ENCODE measurements around the gene INTS1.

The INTS1 gene

DNA sequence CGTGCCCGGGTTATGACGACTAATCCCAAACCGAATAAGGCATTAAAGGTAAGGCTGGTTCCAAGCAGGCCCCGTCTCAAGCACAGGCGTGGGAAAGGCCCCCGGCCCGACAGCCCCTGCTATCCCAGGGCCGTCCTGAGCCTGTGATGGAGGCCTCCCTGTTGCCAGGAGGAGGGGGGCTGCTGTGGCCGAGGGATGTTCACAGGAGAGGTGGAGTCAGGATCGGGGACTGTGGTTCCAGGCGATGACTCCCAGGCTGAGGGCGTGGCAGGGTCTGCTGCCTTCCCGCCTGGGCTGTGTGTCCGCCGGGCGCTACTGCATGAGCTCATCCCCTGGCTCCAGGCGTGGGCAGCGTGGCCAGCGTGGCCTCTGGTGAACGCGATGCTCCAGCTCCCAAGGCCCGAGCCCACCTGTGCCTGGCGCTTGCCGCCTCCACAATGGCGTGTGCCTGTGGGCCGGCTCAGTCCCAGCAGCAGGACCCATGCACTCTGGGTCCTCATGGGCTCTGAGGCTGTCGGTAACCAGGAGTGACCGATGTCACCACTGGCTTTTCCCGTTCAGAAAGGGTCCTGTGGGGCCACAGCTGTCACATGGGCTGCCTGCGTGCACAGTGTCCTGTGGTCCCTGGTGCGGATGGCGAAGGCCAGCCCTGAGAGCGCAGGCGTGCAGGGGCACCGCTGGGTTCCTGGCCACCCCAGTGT is 35.1 kb upstream of the INTS1 start:
- no peak overlapping the region for H3K4me3 ChIP-seq (IDR thresholded peaks at IDR 0.05; ENCODE audit: insufficient read depth, low read depth, low read length)
- no peak overlapping the region for H3K27ac ChIP-seq
- no peak for TF ChIP-seq CTCF (conservative IDR thresholded peaks at IDR 0.05; ENCODE audit: low read depth, low read length)
- no peaks in the 10 kb centered on the region; the same call in 1 of the 2 replicates for H4K20me1 ChIP-seq (ENCODE audit: insufficient read depth)
- peaks cover 37% of the 10 kb centered on the region; the same call in 1 of the 2 replicates for H3K79me2 ChIP-seq (ENCODE audit: insufficient read depth, low read depth)
- no peaks in the 10 kb centered on the region; the same call in 1 of the 2 replicates for H3K36me3 ChIP-seq (ENCODE audit: insufficient read depth)
- H3K4me2 ChIP-seq = no peak overlapping the region
- H2AFZ ChIP-seq (ENCODE audit: low read depth) = no peak overlapping the region
- no peaks in the 10 kb centered on the region for H3K4me1 ChIP-seq (ENCODE audit: low read depth, poor library complexity, severe bottlenecking)
- H3K27me3 ChIP-seq (ENCODE audit: insufficient read depth, low read depth) = no peaks in the 10 kb centered on the region
- H3K9ac ChIP-seq = no peak overlapping the region

GRCh38 chr7:1538544-1539180 is 34.5 kb upstream of the INTS1 start:
- no peaks in the 10 kb centered on the region; the same call in 1 of the 2 replicates for H3K36me3 ChIP-seq (ENCODE audit: insufficient read depth)
- H3K79me2 ChIP-seq (ENCODE audit: insufficient read depth, low read depth) = peaks cover 44% of the 10 kb centered on the region; the same call in 1 of the 2 replicates
- H4K20me1 ChIP-seq (ENCODE audit: insufficient read depth) = no peaks in the 10 kb centered on the region; the same call in 1 of the 2 replicates
- no peak overlapping the region for H3K27ac ChIP-seq
- no peak overlapping the region for H3K4me3 ChIP-seq (IDR thresholded peaks at IDR 0.05; ENCODE audit: insufficient read depth, low read depth, low read length)
- H3K4me1 ChIP-seq (ENCODE audit: low read depth, poor library complexity, severe bottlenecking) = no peaks in the 10 kb centered on the region
- no peak overlapping the region for H3K9ac ChIP-seq
- H2AFZ ChIP-seq (ENCODE audit: low read depth) = no peak overlapping the region
- no peaks in the 10 kb centered on the region for H3K27me3 ChIP-seq (ENCODE audit: insufficient read depth, low read depth)
- H3K4me2 ChIP-seq = no peak overlapping the region
- TF ChIP-seq CTCF (conservative IDR thresholded peaks at IDR 0.05; ENCODE audit: low read depth, low read length) = no peak

DNA sequence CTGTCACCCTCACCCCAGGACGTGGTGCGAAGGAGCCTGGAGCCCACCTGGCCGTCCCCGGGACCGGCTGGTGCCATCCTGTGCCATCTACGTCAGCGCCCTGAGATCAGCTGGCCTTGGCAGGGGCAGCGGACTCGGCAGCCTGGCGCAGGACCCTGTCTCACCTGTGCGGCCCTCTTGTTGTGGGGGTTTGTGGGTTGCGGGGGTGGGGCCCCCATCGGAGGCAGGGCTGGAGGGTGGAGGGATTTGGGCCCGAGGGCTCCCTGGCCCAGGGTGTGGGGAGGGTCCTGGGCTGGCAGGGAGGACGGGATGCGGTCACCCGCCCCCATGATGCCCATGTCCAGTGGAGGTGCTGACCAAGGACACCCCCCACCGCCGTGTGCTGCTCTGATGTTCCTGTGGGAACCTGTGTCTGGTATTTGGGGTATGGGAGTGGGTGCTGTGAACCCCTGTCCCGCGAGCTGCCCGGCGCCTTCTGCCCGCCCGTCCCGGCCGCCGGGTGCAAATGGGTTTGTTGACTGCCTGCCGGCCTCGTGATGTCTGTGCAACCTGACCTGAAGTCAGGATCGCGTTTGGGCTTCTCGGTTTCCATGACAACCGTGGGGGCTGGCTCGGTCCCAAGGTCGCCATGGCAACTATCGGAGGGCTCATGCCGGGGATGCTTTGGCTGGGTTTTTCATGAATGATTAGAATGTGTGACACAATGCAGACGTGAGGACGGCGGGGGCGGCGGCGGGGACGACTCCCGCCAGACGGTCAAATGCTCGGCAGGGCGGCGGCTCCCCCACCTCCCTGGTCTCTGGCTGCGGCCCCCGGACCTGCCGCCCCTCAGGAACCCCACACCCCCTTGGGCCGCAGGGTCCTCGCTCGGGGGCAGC is 33.6 kb upstream of the INTS1 start:
- TF ChIP-seq CTCF (conservative IDR thresholded peaks at IDR 0.05; ENCODE audit: low read depth, low read length) = no peak
- H3K79me2 ChIP-seq (ENCODE audit: insufficient read depth, low read depth) = peaks cover 53% of the 10 kb centered on the region
- no peak overlapping the region for H3K4me3 ChIP-seq (IDR thresholded peaks at IDR 0.05; ENCODE audit: insufficient read depth, low read depth, low read length)
- H3K27ac ChIP-seq = no peak overlapping the region
- H3K9ac ChIP-seq = no peak overlapping the region
- H3K36me3 ChIP-seq (ENCODE audit: insufficient read depth) = no peaks in the 10 kb centered on the region; the same call in 1 of the 2 replicates
- no peak overlapping the region for H3K4me2 ChIP-seq
- H3K27me3 ChIP-seq (ENCODE audit: insufficient read depth, low read depth) = no peaks in the 10 kb centered on the region
- no peaks in the 10 kb centered on the region for H3K4me1 ChIP-seq (ENCODE audit: low read depth, poor library complexity, severe bottlenecking)
- no peak overlapping the region for H2AFZ ChIP-seq (ENCODE audit: low read depth)
- no peaks in the 10 kb centered on the region; the same call in 1 of the 2 replicates for H4K20me1 ChIP-seq (ENCODE audit: insufficient read depth)

- H3K4me1 ChIP-seq (ENCODE audit: low read depth, poor library complexity, severe bottlenecking) = peaks cover 4% of the 10 kb centered on the region
- no peak for TF ChIP-seq CTCF (conservative IDR thresholded peaks at IDR 0.05; ENCODE audit: low read depth, low read length)
- H2AFZ ChIP-seq (ENCODE audit: low read depth) = no peak overlapping the region
- no peak overlapping the region for H3K9ac ChIP-seq
- H3K27ac ChIP-seq = no peak overlapping the region
- H3K4me3 ChIP-seq (IDR thresholded peaks at IDR 0.05; ENCODE audit: insufficient read depth, low read depth, low read length) = no peak overlapping the region
- no peak overlapping the region for H3K4me2 ChIP-seq
- no peaks in the 10 kb centered on the region; the same call in 1 of the 2 replicates for H3K36me3 ChIP-seq (ENCODE audit: insufficient read depth)
- H3K27me3 ChIP-seq (ENCODE audit: insufficient read depth, low read depth) = no peaks in the 10 kb centered on the region
- H3K79me2 ChIP-seq (ENCODE audit: insufficient read depth, low read depth) = peaks cover 61% of the 10 kb centered on the region
- H4K20me1 ChIP-seq (ENCODE audit: insufficient read depth) = peaks cover 2% of the 10 kb centered on the region; the same call in 1 of the 2 replicates
Measured at GRCh38 chr7:1536743-1537534, 32.8 kb upstream of the INTS1 start.
